HG03432 (cell line): ENCODE measurements around the gene GPR17.

Experiments used
- ATAC-seq: cut with Tn5 transposase; IDR thresholded peaks from one replicate; pipeline ENCODE4 v1.9.1; 2021; ENCODE audit warnings: mild to moderate bottlenecking, moderate library complexity; ENCODE audit not compliant: unreplicated experiment

The GPR17 gene, protein sequence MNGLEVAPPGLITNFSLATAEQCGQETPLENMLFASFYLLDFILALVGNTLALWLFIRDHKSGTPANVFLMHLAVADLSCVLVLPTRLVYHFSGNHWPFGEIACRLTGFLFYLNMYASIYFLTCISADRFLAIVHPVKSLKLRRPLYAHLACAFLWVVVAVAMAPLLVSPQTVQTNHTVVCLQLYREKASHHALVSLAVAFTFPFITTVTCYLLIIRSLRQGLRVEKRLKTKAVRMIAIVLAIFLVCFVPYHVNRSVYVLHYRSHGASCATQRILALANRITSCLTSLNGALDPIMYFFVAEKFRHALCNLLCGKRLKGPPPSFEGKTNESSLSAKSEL

DNA sequence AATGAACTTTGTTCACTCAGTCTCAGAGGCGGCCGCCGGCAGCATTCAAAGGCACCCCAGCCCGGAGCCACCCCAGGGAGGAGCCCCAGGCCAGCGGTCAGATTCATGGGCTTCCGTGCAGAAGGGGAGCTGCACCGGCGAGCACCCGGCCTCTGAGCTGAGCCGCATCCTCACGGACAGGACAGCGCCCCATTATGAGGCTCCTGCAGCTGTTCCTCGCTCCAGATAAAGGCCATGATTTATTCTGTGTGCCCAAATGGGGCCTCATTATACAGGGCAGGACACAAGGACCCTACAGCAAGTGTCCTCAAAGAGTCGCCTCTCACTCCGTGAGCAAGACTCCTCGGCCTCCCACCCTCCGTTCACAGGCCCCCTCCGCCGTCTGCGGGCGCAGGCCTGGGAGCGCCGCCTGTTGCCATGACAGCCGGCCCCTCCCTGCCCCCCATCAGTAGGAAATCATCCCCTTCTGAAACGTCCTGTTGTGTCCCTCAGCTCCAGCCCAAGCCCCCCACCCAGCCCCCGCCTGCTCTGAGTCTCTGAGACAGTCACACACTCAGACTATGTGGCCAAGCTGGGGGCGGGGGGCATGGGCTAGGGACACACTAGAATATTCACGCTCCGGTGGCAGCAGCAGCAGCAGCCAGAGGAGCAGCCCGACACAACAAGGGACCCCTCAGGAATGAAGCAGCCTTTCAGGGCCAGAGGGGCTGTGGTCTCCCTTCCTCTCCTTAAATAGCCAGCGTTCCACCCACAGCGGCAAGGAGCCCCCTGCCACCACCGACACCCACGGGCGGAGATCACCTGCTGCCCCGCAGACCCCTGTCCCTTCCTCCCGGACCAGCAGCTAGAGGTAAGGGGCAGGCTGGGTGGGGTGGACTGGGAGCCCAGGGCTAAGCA, at the start of gene GPR17:
Gene GPR17 (plus strand): TSS at position 759 of the 897 bp plus-strand sequence. CDS start 4,583 bp downstream, outside the sequence.
- ATAC-seq, result no peak

DNA sequence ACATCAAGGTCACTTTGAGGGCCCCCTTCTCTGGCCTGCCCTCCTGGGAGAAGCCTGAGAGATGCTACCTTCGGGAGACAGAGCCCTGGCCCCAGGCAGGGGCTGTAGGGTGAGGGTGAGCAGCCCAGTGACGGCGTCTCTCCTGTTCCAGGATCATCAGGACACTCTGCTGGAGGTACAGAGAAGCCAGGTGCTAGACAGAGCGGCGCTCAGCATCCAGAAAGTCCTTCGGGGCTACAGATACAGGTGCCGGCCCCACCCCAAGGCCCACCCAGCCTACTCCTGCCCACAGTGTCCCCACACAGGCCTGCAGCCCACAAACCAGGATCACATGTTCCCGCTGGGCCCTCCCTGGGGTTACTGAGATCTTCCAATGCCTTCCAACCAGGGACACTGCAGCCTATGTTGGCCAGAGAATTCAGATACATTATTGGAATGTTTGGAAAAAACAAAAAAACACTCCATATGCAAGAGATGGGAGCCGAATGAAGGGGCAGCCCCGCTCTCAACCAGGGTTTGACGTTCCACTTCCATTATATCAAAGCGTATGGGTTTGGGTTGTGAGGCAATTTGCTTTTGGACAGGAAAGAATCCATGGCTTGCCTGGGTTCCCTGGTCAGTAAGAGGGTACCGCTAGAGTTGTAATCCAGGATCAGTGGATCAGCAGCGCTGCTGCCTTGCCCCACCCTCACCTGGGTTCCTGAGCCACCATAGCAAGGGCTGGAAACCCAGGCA, 49.5 kb upstream of the GPR17 start:
- no peak for ATAC-seq

DNA sequence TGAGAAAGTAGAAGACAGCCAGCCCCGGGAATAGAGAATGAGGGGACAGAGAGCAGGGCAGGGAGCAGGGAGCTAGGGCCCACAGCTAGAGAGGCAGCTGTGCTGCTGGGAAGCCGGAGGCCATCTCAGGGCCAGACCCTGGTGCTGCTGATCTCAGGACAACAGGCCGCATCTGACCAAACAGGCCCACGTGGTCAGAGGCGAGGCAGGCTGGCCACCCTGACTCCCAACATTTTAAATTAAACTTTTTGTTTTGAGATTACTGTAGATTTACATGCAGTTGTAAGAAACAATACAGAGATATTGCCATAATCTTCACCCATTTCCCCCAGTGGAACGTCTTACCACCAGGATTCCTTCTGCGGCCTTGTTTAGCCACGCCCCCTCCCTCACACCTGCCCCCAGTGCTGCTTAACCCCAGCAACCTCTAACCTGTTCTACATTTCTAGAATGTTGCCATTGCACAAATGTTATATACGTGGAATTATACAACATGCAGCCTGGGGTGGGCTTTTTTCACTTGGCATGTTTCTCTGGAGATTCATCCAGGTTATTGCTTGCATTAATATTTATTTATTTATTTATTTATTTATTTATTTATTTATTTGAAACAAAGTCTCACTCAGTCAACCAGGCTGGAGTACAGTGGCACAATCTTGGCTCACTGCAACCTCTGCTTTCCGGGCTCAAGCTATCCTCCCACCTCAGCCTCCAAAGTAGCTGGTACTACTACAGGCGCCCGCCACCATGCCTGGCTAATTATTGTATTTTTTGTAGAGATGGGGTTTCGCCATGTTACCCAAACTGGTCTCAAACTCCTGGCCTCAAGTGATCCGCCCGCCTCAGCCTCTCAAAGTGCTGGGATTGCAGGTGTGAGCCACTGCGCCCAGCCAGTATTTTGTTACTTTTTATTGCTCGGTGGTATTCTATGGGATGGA, 48.6 kb upstream of the GPR17 start:
- no peak for ATAC-seq

DNA sequence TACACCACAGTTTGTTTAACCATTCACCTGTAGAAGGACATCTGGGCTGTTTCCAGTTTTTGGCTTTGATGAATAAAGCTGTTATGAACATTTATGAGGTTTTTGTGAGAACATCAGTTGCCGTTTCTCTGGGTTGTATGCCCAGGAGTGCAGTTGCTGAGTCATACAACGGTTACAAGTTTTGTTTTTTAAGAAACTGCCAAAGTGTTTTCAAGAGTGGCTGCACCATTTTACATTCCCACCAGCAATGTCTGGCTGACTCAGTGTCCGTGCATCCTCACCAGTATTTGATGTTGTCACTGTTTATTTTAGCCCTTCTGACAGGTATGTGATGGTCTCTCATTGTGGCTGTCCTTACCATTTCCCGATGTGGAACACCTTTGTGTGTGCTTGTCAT, 48.0 kb upstream of the GPR17 start:
- ATAC-seq, result no peak

DNA sequence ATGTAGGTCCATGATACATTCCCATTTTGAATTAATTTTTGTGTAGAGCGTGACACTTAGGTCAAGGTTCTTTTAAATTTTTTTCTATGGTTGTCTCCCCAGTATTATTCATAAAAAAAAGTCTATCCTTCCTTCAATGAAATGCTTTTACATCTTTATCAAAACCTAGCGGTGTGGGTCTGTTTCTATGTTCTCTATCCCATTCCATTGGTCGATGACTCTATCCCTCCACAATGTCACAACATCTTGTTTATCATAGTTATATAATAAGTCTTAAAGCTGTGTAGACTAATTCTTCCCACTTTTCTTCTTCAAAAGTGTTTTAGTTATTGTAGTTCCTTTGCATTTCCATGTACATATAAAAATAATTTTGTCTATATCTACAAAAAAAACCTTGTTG, 47.2 kb upstream of the GPR17 start:
- no peak for ATAC-seq

DNA sequence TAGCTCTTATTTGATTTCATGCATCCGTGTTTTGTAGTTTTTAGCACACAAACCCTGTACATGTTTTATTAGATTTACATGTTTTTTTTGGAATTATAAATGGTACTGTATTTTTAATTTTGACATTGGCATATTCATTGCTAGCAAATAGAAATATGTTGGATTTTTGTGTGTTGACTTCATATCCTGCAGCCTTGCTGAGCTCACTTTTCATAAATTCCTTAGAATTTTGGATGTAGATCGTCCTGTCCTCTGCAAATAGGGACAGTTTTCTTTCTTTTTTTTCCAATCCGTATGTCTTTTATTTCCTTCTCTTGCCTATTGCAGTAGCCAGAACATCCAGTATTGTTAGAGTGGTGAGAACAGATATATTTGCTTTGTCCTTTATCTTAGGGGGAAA, 46.7 kb upstream of the GPR17 start:
- no peak for ATAC-seq

DNA sequence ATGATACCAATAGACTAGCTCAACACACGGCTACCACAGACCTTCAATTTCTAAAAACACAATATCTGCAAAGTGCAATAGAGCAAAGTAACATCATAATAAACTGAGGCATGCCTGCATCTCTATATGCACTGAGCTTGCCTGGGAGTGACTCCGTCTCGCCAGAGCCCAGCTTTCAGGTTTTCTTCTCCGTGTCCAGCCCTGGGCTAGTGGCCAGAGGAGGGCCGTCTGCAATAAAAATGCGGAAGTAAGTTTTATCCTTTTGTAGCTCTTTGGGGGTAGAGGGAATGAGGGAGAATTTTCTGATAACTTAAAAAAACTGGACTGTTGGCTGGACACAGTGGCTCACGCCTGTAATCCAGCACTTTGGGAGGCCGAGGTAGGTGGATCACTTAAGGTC, 41.0 kb upstream of the GPR17 start:
- no peak for ATAC-seq

DNA sequence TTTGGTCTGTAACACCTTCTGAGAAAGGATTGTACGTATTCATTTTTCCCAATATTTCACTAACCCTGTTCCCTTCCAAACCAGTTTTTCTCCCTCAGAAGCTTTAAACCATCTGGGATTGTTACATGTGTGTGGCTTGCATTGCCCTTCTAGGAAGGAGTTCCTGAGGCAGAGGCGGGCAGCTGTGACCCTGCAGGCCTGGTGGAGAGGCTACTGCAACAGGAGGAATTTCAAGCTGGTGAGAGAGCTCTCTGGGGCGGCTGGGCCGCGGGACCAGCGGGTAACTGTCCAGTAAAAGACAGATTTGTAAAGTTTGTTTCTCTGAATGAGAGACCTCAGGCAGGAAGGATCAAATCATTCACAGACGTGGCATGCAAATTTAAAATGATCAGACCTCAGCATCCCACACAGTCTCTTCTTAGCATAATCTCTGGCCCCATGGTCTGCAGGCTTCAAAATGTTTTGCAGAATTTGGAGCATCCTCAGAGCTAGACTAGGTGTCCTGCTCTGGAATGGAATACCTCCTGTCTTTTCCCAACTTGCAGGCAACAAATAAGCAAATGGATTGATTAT, 40.2 kb upstream of the GPR17 start:
- no peak for ATAC-seq

DNA sequence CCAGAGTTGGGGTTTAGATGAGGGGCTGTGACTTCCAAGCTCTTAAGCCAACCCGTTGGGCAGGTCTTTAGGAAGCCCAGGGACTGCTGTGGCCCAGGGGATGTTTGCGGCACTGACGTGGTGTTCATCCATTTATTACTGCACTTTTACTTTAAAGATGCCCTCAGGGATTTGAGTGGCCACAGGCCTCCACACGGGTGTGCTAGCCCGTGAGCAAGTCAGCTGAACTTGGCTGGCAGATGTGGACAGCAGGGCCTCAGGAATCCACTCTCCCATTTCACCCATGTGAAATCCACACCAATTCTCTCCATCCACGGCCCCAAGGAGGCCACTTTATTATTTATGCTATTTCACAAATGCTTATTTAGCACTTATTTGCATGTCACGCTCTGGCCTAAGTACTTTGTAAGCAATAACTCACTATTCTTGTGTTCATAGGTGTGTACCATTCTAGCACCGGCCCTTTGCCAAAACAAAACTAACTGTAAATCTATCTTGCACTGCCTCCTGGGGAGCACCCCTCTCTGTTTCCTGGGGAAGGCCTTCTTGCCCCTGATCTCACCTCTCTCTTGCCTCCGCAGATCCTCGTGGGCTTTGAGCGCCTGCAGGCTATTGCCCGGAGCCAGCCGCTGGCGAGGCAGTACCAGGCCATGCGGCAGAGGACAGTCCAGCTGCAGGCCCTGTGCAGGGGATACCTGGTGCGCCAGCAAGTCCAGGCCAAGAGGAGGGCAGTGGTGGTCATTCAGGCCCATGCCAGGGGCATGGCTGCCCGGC, 39.1 kb upstream of the GPR17 start:
- ATAC-seq, result no peak

DNA sequence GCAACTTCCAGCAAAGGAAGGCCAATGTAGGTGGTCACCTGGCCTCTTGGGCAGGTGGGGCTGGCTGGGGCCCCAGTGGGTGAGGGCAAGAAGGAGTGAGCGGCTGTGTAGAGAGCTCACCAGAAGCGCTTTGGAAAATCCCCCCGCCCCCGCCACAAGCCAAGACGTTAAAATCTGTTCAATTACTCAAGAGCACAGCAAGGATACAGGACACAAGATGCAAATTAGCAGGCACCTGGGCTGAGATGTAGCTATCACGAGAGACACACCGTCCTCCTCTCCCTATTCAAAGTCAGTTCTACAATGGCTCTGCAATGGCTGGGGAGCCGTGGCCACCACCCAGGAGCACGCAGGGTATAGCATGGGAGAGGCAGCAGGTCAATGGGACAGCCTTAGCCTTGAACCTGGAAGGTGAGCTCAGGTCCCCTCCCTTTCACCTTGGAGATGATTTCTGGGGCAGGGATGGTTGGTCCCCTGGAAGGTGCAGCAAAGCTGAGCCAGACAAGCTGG, 38.5 kb upstream of the GPR17 start:
- no peak for ATAC-seq

DNA sequence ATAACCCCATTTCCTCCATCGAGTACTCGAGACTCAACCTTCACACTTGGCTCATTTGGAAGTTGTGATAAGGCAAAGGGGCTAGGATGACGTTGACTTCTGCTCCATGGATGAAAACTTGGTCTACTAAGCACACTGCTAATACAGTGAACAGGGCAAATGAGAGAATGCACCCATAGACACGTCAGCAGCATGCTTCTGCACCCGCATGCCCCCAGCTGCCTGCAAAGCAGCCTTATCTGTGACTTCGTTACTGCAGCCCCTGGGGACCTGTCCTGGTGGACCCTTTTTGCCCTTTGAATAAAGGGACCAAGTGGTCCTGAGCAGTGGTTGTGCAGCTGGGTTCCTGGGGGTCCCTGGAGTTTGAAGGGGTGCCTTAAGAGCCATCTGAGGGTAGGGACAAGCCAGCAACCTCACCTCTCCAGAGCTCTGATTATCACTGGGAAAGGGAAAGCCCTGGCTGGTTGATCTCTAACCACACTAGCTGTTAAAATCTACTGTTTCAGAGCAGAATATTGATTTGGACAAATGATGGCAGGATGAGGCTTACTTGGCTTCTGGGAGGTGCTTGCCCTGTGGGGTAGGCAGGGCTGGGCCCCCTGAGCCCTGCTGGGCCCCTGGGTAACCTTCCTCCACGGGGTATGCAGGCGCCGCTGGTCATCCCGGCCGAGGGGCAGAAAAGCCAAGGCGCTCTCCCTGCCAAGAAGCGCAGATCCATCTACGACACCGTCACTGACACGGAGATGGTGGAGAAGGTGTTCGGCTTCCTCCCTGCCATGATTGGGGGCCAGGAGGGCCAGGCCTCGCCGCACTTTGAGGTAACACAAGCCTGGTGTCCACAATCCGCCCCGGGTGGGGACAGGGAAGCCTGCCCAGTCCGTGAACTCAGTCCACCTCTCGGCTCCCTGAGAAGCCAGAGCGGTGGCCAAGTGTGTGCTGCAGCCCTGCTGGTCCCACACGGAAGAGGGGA, 37.6 kb upstream of the GPR17 start:
- no peak for ATAC-seq

DNA sequence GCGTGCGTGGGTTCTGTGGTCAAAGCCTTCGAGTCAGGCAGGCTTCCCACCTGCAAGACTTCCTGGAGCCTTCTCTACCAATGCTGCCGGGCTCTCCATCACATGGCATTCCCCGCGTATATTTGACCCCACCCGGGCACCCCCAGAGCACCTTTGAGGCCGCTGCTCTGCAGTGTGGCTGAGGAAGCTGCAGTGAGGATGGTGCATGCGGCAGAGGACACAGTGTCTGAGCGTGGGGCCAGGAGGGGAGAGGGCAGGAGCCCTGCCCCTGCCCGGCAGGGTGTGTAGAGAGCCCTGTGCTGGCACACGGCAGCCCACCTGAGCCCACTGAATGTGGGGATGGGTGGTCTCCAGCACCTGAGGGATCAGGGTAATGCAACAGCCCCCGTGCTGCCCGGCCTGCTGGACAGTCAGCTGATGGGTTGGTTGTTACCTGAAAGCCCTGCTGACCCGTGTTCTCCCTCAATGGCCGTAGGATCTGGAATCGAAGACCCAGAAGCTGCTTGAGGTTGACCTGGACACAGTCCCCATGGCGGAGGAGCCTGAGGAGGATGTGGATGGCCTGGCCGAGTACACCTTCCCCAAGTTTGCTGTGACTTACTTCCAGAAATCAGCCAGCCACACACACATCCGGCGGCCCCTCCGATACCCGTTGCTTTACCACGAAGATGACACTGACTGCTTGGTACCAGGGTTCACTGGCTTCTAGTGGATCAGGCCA, 36.8 kb upstream of the GPR17 start:
- no peak for ATAC-seq

DNA sequence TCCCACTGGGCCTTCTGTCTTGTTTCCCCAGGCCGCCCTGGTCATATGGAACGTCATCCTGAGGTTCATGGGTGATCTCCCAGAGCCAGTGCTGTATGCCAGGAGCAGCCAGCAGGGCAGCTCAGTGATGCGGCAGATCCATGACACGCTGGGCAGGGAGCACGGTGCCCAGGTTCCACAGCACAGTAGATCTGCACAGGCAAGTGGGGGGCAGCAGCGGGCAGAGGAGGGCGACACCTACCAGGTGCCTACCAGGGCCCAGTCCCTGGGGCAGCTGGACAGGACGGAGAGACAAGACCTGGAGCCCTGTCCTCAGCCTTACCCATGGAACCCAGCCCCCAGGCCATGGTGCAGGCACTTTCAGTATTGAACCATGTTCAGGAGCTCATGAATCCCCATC, 36.1 kb upstream of the GPR17 start:
- ATAC-seq, result no peak

DNA sequence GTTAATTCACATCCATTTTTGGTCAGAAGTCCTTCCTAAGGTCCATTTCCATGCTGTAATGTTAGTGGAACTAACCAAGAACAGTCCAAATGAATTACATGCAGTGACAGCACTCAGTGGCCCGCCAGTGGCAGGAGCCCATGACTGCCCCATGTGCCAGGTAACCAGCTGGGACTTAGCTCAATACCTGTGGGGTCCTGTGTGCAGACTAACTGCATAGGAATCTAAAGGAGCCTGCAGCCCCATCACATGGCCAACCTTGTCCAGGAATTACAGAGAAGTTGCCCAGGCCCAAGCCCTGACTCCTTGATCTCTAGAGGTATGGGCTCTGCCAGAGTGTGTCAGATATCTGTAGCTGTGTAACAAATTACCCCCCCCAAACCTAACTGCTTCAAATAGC, 35.4 kb upstream of the GPR17 start:
- ATAC-seq, result no peak

DNA sequence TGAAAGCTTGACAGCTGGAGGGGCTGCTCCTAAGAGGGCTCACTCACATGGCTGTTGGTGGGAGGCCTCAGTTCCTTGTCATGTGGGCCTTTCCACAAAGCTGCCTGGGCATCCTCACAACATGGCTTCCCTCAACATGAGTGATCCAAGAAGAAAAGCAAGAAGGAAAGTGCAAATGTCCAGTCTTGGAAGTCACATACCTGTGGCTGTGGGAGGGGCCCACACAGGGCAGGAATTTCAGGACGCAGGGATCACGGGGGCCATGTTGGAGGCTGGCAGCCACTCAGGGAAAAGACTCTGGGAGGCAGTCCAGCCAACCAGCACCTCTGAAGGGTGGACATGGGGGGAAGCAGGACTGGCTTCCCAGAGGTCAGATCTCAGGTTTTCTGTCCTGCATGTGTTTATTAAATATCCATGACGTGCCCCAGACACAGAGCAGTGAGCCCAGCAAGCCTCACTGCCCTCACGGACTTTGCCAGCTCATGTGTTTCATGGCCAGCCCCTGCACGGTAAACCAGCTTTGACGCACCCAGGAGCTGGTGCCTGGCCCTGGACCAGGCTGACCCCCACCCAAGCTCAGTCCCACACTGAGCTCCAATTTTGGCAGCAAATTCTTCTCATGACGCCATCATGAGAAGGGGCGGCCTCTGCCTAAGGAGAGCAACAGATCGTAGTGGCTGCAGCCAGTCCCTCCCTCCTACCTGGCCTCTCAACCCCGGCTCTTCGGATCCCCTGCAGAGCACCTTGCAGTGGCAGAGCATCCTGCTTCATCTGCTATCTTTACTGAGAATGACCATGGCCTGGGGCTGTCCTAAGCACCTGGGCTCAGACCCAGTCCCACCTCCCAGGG, 34.7 kb upstream of the GPR17 start:
- no peak for ATAC-seq

DNA sequence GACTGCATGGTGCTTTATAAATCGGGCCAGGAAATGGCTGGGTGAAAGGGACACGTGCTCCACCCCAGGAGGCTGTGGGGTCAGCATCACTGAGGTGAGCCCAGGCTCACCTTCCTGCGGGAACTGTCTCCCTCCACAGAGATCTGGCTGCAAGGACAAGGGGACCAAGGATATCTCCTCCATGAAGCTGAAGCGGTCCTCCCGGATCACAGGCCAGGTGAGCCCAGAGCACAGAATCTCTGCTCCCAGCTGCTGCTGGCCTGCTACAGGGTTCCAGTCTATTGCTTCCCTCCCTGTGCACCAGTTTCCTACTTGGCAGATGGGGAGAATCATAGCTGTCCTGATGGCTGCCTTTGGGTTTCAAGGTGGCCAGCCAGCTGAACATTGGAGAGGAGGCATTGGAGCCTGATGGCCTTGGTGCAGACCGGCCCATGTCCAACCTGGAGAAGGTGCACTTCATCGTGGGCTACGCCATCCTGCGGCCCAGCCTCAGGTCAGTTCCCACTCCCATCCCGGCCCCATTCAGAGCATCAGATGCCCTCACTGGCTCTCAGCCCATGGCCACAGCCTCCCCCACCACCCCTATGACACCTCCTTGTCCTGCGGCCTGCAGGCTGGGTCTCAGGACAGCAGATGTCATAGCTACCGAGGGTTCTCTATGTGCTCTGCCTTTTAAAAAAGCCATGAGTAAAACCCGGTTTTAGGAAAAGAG, 33.7 kb upstream of the GPR17 start:
- no peak for ATAC-seq
